Stimulated activated CD4-positive, alpha-beta T cell treated with anti-CD3 and anti-CD28 coated beads, Interleukin-4, amount 100 ng/mL, for 4 hours (primary cell): ENCODE results near the gene STK32B.

ENCODE experiments used
- DNase-seq, 2 experiments: peaks; one replicate each; pipeline ENCODE4 v3.0.0-alpha.2; 2020

Gene STK32B

DNA sequence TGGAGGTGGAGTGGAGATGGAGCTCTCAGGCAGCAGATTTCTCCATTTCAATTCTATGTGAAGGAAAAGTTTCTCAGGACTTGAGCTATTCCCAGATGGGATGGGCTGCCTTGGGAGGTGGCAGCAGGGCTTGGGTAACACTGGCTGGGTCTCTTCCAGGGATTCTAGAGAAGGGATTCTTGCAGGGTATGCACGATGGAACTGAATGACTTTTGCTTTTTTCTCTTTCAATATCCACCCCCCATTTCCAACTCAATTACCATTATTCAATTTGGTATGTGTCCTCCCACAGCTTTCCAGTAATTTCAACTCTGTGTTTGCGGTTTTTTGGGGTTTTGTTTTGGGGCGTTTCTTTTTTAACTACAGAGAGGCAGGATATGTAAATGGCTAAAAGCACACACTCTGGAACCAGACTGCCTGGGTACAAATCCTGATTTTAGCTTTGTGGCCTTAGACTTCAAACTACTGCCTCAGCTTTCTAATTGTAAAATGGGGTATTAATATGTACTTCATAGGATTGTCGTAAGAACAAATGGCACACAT lies 428.3 kb downstream of the STK32B start:
- no peak for DNase-seq

GRCh38 chr4:5488413-5488812 lies 437.1 kb downstream of the STK32B start:
- DNase-seq, result no peak

- DNase-seq, result no peak
These were observed 438.0 kb downstream of the STK32B start for GRCh38 chr4:5489260-5489659.

DNA sequence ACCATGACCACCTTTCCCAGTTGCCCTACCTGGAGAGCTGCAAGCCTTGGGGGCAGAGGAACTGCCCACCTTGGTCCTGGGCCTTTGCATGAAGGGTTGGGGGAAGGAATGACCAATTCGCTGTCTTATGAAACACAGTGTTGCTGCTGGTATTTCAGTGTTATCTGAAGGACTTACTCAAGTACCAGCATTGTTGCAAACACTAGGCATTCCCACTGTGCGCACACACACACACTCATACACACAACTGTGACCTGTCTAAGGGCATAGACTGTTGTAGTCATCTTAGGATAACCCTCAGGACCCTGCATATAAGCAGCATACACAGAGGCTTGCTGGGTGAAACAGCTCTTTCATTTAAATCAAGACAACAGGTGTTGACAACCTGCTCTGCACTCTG lies 446.2 kb downstream of the STK32B start:
- DNase-seq, result no peak

- DNase-seq, result no peak
These were observed 448.9 kb downstream of the STK32B start for GRCh38 chr4:5500165-5500564.

DNA sequence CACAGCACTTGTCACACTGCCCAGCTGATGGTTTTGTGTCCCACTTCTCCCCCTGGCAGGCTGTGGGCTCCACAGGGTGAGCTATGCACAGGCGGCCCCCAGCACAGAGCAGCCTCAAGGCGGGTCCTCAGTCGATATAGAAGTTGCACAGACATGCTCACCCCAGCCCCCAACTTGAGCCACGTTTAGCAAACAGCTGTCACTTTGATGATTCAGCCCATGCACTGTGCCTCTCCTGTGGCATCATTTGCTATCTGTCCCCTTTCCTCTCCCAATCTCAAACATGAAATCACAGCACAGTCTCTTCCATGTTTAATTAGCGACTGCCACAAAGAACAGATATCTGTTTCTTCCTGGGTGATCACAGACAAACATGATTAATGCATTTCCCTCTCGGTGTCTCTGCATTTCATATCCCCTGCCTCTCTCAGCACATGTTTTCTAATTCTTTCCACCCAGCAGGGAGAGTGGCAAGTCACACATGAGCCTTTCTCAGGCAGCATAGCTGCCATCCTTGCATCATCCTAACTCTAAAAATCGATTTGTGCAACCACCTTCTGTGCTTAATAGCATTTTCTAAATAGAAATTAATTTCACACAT lies 452.2 kb downstream of the STK32B start:
- DNase-seq, result no peak

- DNase-seq, result no peak
These were observed 453.2 kb downstream of the STK32B start for GRCh38 chr4:5504486-5504885.

GRCh38 chr4:5510504-5510903 lies 459.2 kb downstream of the STK32B start:
- no peak for DNase-seq

DNA sequence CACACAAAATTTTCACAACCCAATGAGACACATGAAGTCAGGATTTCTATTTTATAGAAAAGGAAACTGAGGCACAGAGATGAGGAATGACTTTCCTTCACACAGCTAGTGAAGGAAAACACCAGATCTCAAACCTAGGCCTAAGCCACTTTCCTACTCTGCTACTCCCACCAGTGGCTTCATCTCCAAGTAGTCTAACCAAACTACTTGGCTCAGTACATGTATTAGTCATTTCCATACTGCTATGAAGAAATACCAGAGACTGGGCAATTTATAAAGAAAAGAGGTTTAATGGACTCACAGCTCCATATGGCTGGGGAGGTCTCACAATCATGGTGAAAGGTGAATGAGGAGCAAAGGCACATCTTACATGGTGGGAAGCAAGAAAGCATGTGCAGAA lies 460.5 kb downstream of the STK32B start:
- DNase-seq, result no peak

DNA sequence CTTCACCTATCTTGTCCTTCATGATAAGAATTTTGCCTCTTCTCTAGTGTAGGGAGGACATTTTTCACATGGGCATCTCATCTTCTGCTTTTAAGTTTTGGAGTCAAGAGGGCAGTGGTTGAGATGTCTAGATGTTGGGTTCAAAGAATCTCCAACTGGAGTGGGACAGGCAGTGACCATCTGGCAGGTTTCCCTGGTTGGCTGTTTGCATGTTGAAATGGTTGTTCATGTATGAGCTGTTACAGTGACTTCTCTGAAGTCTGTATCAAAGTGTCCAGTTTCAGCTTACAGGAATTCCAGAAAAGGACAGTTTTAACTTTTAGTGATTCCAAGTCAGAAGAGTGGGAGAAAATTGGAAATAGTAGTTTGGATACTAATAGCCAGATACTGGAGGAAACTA lies 464.4 kb downstream of the STK32B start:
- DNase-seq, result no peak

DNA sequence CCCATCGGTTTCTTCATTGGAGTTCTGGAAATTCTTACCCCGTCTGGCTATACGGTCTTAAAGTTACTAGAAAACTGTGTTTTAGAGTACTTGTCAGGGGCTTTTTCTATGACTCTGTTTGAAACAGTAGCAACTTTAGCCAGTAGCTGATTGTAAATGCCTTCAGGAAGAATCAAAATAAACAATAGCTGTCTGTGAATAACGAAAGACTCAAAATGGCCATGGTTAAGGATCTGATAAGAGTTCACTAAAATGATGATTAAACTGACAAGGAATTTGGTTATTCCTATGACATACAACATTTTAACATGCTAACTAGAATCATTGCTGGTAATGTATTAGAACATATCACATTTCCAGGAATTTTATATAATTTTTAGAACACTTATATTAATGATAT lies 466.1 kb downstream of the STK32B start:
- no peak for DNase-seq

- no peak for DNase-seq
These were observed 473.4 kb downstream of the STK32B start for GRCh38 chr4:5524446-5525299.

GRCh38 chr4:5526080-5526846 lies 475.0 kb downstream of the STK32B start:
- DNase-seq, result no peak

- DNase-seq, result no peak
These were observed 475.9 kb downstream of the STK32B start for GRCh38 chr4:5527211-5527610.

DNA sequence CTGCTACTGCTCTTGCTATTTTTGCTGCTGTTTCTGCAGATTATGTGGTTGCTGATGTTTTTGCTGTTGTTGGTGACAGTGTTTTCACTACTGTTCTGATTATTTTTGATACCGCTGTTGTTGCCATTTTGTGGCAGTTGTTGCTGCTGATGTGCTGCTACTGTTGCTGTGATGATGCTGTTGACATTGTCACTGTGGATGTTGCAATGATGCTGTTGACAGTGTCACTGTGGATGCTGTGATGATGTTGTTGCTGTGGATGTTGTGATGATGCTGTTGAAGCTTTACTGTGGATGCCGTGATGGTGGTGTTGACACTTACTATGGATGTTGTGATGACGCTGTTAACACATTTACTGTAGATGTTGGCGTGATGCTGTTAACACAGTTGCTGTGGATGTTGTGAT lies 476.8 kb downstream of the STK32B start:
- DNase-seq, result no peak

- no peak for DNase-seq
These were observed 480.8 kb downstream of the STK32B start for GRCh38 chr4:5532100-5532499.

GRCh38 chr4:5539584-5539983 lies 488.3 kb downstream of the STK32B start:
- no peak for DNase-seq

GRCh38 chr4:5541169-5541568 lies 489.9 kb downstream of the STK32B start:
- DNase-seq, result no peak

GRCh38 chr4:5543681-5544080 lies 492.4 kb downstream of the STK32B start:
- DNase-seq, result no peak

DNA sequence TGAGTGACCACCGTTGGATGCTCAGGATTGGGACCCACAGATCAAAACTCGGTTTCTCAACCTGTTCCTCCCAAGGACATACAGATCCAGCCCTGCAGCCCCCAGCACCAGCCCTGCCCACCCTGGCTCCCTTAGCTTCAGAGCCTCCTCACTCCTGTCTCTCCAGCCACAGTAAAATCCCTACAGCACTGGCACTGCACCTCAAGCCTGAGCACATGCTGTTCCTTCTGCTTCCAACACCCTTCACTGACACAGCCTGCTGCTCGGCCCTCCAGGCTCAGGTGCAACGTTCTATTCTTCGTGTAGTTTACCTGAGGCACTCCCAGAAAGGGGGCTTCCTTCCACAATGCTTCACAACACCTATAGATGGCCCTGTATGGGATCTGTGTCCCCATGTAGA lies 493.5 kb downstream of the STK32B start:
- no peak for DNase-seq

GRCh38 chr4:5545271-5545670 lies 494.0 kb downstream of the STK32B start:
- DNase-seq, result no peak

DNA sequence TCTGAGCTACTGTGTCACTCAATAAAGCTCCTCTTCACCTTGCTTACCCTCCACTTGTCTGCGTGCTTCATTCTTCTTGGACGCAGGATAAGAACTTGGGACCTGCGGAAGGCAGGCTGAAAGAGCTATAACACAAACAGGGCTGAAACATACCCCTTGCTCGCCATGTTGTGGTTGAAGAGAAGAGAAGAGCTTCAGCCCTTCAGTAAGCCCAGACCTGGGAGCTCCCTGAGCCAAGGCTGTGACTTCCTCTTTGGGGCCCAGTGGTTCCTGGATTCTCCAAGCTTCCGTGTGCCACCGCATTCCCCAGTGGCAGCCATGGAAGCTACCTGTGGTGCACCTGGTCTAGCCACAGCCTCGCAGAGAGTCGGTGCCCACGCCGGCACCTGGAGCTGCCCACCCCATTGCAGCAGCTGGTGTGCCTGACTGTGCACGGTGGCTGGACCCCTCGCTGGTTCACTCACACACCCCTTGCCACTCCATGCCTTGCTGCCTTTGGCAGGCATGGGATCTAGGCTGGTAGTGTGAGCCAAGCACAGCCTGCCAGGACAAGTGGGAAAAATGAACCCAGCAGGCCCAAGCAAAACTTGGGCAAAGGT lies 496.5 kb downstream of the STK32B start:
- no peak for DNase-seq
